ENCODE results near the gene ACAD9. TPM values are rescaled to one million over a fixed set of nuclear protein-coding genes. Genes with fewer than 3 reads are reported as not detected.

The ACAD9 gene
- total RNA-seq, 6 experiments from 2014 or later: 28.5 to 36.9 (median 28.9) TPM

GRCh38 chr3:128903501-128903900 lies 24.1 kb downstream of the ACAD9 start:
- Histone ChIP-seq H3K36me3 (peaks cover 0 to 72% (median 28%) of the 10 kb centered on the region in 4 donors), H3K27me3 (no peaks in the 10 kb centered on the region)
- DNase-seq: no peak

GRCh38 chr3:128906031-128906803 lies 26.8 kb downstream of the ACAD9 start:
- intact Hi-C loops (cut with DNase I): no loop called here
- no peaks in the 10 kb centered on the region for H3K27me3 ChIP-seq
- 89% methylated on average over 8 of the region's 25 CpGs for WGBS (ENCODE audit: insufficient coverage, low coverage, low lambda C conversion rate, missing lambda C conversion rate)
- H3K4me3 ChIP-seq: no peak overlapping the region
- DNase-seq (peak in 1 of 3 donors; percentile 39), ATAC-seq (no peak)
- H3K9me3 ChIP-seq: no peaks in the 10 kb centered on the region
- H3K36me3 ChIP-seq: peaks cover 0 to 58% (median 24%) of the 10 kb centered on the region in 4 donors
- H3K27ac ChIP-seq: no peak overlapping the region
- peaks cover 0 to 6% (median 0%) of the 10 kb centered on the region in 4 donors for H3K4me1 ChIP-seq
- TF ChIP-seq CTCF (IDR thresholded peaks at IDR 0.05) (no peak), POLR2A (IDR thresholded peaks at IDR 0.05) (no peak)

More at GRCh38 chr3:128903501-128903900, 24.1 kb downstream of the ACAD9 start:
- intact Hi-C loops (cut with DNase I): no loop called here
- no peak for ATAC-seq
- H3K27ac ChIP-seq: no peak overlapping the region
- H3K9me3 ChIP-seq: no peaks in the 10 kb centered on the region
- no peak for TF ChIP-seq POLR2A (IDR thresholded peaks at IDR 0.05)
- no peak for TF ChIP-seq CTCF (IDR thresholded peaks at IDR 0.05)
- no CpG with 5 or more reads among the region's 12 CpGs for WGBS (ENCODE audit: insufficient coverage, low coverage, low lambda C conversion rate, missing lambda C conversion rate)
- no peaks in the 10 kb centered on the region for H3K4me1 ChIP-seq
- no peak overlapping the region for H3K4me3 ChIP-seq

- ATAC-seq (no peak), DNase-seq (peak in 1 of 3 donors; percentile 27)
- no peaks in the 10 kb centered on the region for H3K9me3 ChIP-seq
Observed at GRCh38 chr3:128906804-128907525, 27.5 kb downstream of the ACAD9 start.

More at GRCh38 chr3:128906804-128907525, 27.5 kb downstream of the ACAD9 start:
- no peak overlapping the region for H3K27ac ChIP-seq
- H3K27me3 ChIP-seq: no peaks in the 10 kb centered on the region
- intact Hi-C loops (cut with DNase I): no loop called here
- H3K4me1 ChIP-seq: peaks cover 0 to 11% (median 0%) of the 10 kb centered on the region in 4 donors
- 54% methylated on average over 3 of the region's 7 CpGs for WGBS (ENCODE audit: insufficient coverage, low coverage, low lambda C conversion rate, missing lambda C conversion rate)
- H3K4me3 ChIP-seq: no peak overlapping the region
- TF ChIP-seq POLR2A (IDR thresholded peaks at IDR 0.05): no peak
- TF ChIP-seq CTCF (IDR thresholded peaks at IDR 0.05): no peak
- H3K36me3 ChIP-seq: peaks cover 0 to 51% (median 24%) of the 10 kb centered on the region in 4 donors
